Kidney (tissue), 14 donors: ENCODE data around the gene ACP4. TPM values are rescaled to one million over a fixed set of nuclear protein-coding genes. Genes with fewer than 3 reads are reported as not detected.
A peak's percentile ranks its signal among the peaks of the same experiment; 100 is the strongest.

ENCODE experiments used
- DNase-seq, 5 donors: peaks; one replicate each; pipeline ENCODE4 v3.0.0-alpha.2; 2013 to 2020
- FAIRE-seq: peaks from 2 replicates; lab custom pipeline; 2012; peaks lifted over from hg19 to GRCh38; lab: Jason Lieb, UNC
- H3K27ac ChIP-seq, 2 donors: one replicate each; pipeline ENCODE4 v1.7.0; 2013; ENCODE audit warnings: low read depth in 2 of 2, low read length in 2 of 2, inconsistent platforms in 1 of 2
- H3K27me3 ChIP-seq: one replicate; pipeline ENCODE4 v1.7.1; 2013; ENCODE audit warnings: low read length, inconsistent platforms; ENCODE audit not compliant: control insufficient read depth, insufficient read depth
- H3K36me3 ChIP-seq, 3 donors: one replicate each; pipeline versions ENCODE4 v1.7.0 to v1.7.1; 2013; ENCODE audit warnings: low read length in 3 of 3, control low read depth in 1 of 3, inconsistent platforms in 1 of 3; ENCODE audit not compliant: insufficient read depth in 3 of 3, control insufficient read depth in 2 of 3
- H3K4me1 ChIP-seq, 3 donors: one replicate each; pipeline versions ENCODE4 v1.7.0 to v1.7.1; 2013; ENCODE audit warnings: low read length in 3 of 3, inconsistent platforms in 1 of 3, low read depth in 1 of 3; ENCODE audit not compliant: control insufficient read depth in 2 of 3, insufficient read depth in 2 of 3
- H3K4me3 ChIP-seq, 3 donors: one replicate each; pipeline versions ENCODE4 v1.7.0 to v1.8.1; 2013; ENCODE audit warnings: low read length in 3 of 3, control low read depth in 1 of 3, inconsistent platforms in 1 of 3
- H3K9ac ChIP-seq, 3 donors: one replicate each; pipeline versions ENCODE4 v1.7.0 to v1.7.1; 2013; ENCODE audit warnings: low read length in 3 of 3, control low read depth in 1 of 3, inconsistent platforms in 1 of 3
- H3K9me3 ChIP-seq, 3 donors: one replicate each; pipeline versions ENCODE4 v1.7.0 to v1.7.1; 2013; ENCODE audit warnings: low read length in 3 of 3, control low read depth in 1 of 3, inconsistent platforms in 1 of 3; ENCODE audit not compliant: control insufficient read depth in 2 of 3, insufficient read depth in 1 of 3
- CTCF ChIP-seq: IDR thresholded peaks from 3 replicates; pipeline ENCODE4 v1.5.1; 2012; ENCODE audit warnings: mild to moderate bottlenecking, moderate library complexity, borderline replicate concordance; ENCODE audit not compliant: insufficient read depth; ENCODE audit errors: extremely low read depth
- intact Hi-C: fragments of 100-400 bp; cut with DNase I; formaldehyde crosslinking; loops from one replicate; pipeline ENCODE4 v1.11.1; 2022
- polyA plus RNA-seq: library from polyadenylated mRNA; stranded (reverse); fragments of 350-450 nt; fragmentation: Illumina TruSeq; extraction: RNeasy Lipid Tissue Mini Kit (QIAGEN cat#74804); gene quantifications from one replicate; pipeline ENCODE4 v1.2.3, GENCODE V29; 2014; ENCODE audit warnings: low read depth, low replicate concordance; ENCODE audit not compliant: insufficient read depth
- total RNA-seq: library from RNA; stranded (reverse); fragmentation: NEBNext Ultra II Directional; extraction: Animal tissue kit (Norgen Biotek cat#: 25700); gene quantifications from one replicate; pipeline ENCODE4 v1.2.1, GENCODE V29; 2021
- donor health status: control.
- donor health status: control.
- donor health status: control.
- donor health status: control.
- donor health status: control.
- donor health status: DM: yes; HTN: yes; CAD: no.
- donor health status: Normal renal cell carcinoma (clear cell type).

Gene ACP4
- total and polyA plus RNA-seq, 2 donors from 2014 or later: not detected

GRCh38 chr19:50777261-50777660 is 13.0 kb upstream of the ACP4 start:
- FAIRE-seq: no peak
- intact Hi-C loops: no loop called here
- peaks cover 22% of the 10 kb centered on the region for H3K27me3 ChIP-seq

GRCh38 chr19:50777830-50778303 is 12.3 kb upstream of the ACP4 start:
- intact Hi-C loops: no loop called here
- Histone ChIP-seq H3K4me1 (no peaks in the 10 kb centered on the region), H3K27ac (no peak overlapping the region), H3K27me3 (peaks cover 22% of the 10 kb centered on the region), H3K4me3 (no peak overlapping the region), H3K9ac (no peak overlapping the region), H3K36me3 (no peaks in the 10 kb centered on the region), H3K9me3 (no peaks in the 10 kb centered on the region)
- no peak for TF ChIP-seq CTCF
- FAIRE-seq (no peak), DNase-seq (peak in 2 of 5 donors; percentile 26 to 31)

More at GRCh38 chr19:50777261-50777660, 13.0 kb upstream of the ACP4 start:
- Histone ChIP-seq H3K27ac (no peak overlapping the region), H3K4me1 (no peaks in the 10 kb centered on the region), H3K36me3 (no peaks in the 10 kb centered on the region), H3K9me3 (peaks cover 0 to 2% (median 0%) of the 10 kb centered on the region in 3 donors), H3K9ac (no peak overlapping the region), H3K4me3 (no peak overlapping the region)
- TF ChIP-seq CTCF: no peak
- no peak for DNase-seq

- H3K36me3 ChIP-seq: no peaks in the 10 kb centered on the region
- no peak for FAIRE-seq
- no peak overlapping the region for H3K4me3 ChIP-seq
- DNase-seq: no peak
- H3K27me3 ChIP-seq: peaks cover 22% of the 10 kb centered on the region
- no peak for TF ChIP-seq CTCF
- H3K4me1 ChIP-seq: no peaks in the 10 kb centered on the region
- H3K27ac ChIP-seq: no peak overlapping the region
- intact Hi-C loops: no loop called here
- no peaks in the 10 kb centered on the region for H3K9me3 ChIP-seq
- no peak overlapping the region for H3K9ac ChIP-seq
Observed at GRCh38 chr19:50778906-50779430, 11.2 kb upstream of the ACP4 start.
